ENCODE data around the gene TCTN2. TPM values are rescaled to one million over a fixed set of nuclear protein-coding genes. Genes with fewer than 3 reads are reported as not detected.
A peak's percentile ranks its signal among the peaks of the same experiment; 100 is the strongest.

The TCTN2 gene
- total and polyA plus RNA-seq, 2 experiments from 2014 or later, result 2.9 to 4.7 TPM

- Histone ChIP-seq H3K9me3 (ENCODE audit: low read depth) (no peaks in the 10 kb centered on the region), H3K36me3 (replicated peaks; ENCODE audit: insufficient read depth, low read depth) (no peaks in the 10 kb centered on the region), H3K9me2 (replicated peaks; ENCODE audit: insufficient read depth) (no peaks in the 10 kb centered on the region), H3K4me3 (peak overlapping the region; percentile 81), H3K4me2 (peak overlapping the region; percentile 95), H3K4me1 (ENCODE audit: insufficient read depth) (peaks cover 8% of the 10 kb centered on the region), H3K79me2 (peaks cover 30% of the 10 kb centered on the region), H3K27ac (peak overlapping the region; percentile 96), H3K27me3 (no peaks in the 10 kb centered on the region), H4K20me1 (ENCODE audit: insufficient read depth, poor library complexity, severe bottlenecking) (no peaks in the 10 kb centered on the region), H2AFZ (peak overlapping the region; percentile 84)
- WGBS (ENCODE audit: low lambda C conversion rate, missing lambda C conversion rate), result 20% methylated on average over 19 of the region's 19 CpGs
- no peak for DNase-seq (ENCODE audit: low spot score)
- TF ChIP-seq EZH2 (IDR thresholded peaks at IDR 0.05; ENCODE audit: borderline replicate concordance) (no peak), EZH2phosphoT487 (IDR thresholded peaks at IDR 0.05; ENCODE audit: low read depth, severe bottlenecking, unreplicated experiment) (no peak), CTCF (IDR thresholded peaks at IDR 0.05; ENCODE audit: poor library complexity) (no peak)
These were observed 36.8 kb upstream of the TCTN2 start for GRCh38 chr12:123634142-123634561.

GRCh38 chr12:123643911-123644310, 27.0 kb upstream of the TCTN2 start:
- H3K9me3 ChIP-seq (ENCODE audit: low read depth), result no peaks in the 10 kb centered on the region
- DNase-seq (ENCODE audit: low spot score), result no peak
- no peak overlapping the region for H3K4me3 ChIP-seq
- H3K4me1 ChIP-seq (ENCODE audit: insufficient read depth), result no peaks in the 10 kb centered on the region
- no peak overlapping the region for H2AFZ ChIP-seq
- WGBS (ENCODE audit: low lambda C conversion rate, missing lambda C conversion rate), result 95% methylated on average over 7 of the region's 7 CpGs
- TF ChIP-seq EZH2phosphoT487 (IDR thresholded peaks at IDR 0.05; ENCODE audit: low read depth, severe bottlenecking, unreplicated experiment) (no peak), EZH2 (IDR thresholded peaks at IDR 0.05; ENCODE audit: borderline replicate concordance) (no peak), CTCF (IDR thresholded peaks at IDR 0.05; ENCODE audit: poor library complexity) (no peak)
- H4K20me1 ChIP-seq (ENCODE audit: insufficient read depth, poor library complexity, severe bottlenecking), result no peaks in the 10 kb centered on the region
- no peaks in the 10 kb centered on the region for H3K9me2 ChIP-seq (replicated peaks; ENCODE audit: insufficient read depth)
- no peaks in the 10 kb centered on the region for H3K79me2 ChIP-seq
- H3K36me3 ChIP-seq (replicated peaks; ENCODE audit: insufficient read depth, low read depth), result no peaks in the 10 kb centered on the region
- H3K27ac ChIP-seq, result no peak overlapping the region
- H3K4me2 ChIP-seq, result no peak overlapping the region
- no peaks in the 10 kb centered on the region for H3K27me3 ChIP-seq

- H3K9me2 ChIP-seq (replicated peaks; ENCODE audit: insufficient read depth), result no peaks in the 10 kb centered on the region
- H2AFZ ChIP-seq, result no peak overlapping the region
- no peaks in the 10 kb centered on the region for H3K79me2 ChIP-seq
- no peaks in the 10 kb centered on the region for H3K27me3 ChIP-seq
- TF ChIP-seq CTCF (IDR thresholded peaks at IDR 0.05; ENCODE audit: poor library complexity) (no peak), EZH2phosphoT487 (IDR thresholded peaks at IDR 0.05; ENCODE audit: low read depth, severe bottlenecking, unreplicated experiment) (no peak), EZH2 (IDR thresholded peaks at IDR 0.05; ENCODE audit: borderline replicate concordance) (no peak)
- H3K36me3 ChIP-seq (replicated peaks; ENCODE audit: insufficient read depth, low read depth), result no peaks in the 10 kb centered on the region
- H3K9me3 ChIP-seq (ENCODE audit: low read depth), result no peaks in the 10 kb centered on the region
- no peak overlapping the region for H3K27ac ChIP-seq
- no peaks in the 10 kb centered on the region for H4K20me1 ChIP-seq (ENCODE audit: insufficient read depth, poor library complexity, severe bottlenecking)
- no peak overlapping the region for H3K4me2 ChIP-seq
- no peak overlapping the region for H3K4me3 ChIP-seq
- WGBS (ENCODE audit: low lambda C conversion rate, missing lambda C conversion rate), result 97% methylated on average over 3 of the region's 3 CpGs
- DNase-seq (ENCODE audit: low spot score), result no peak
- H3K4me1 ChIP-seq (ENCODE audit: insufficient read depth), result no peaks in the 10 kb centered on the region
These were observed 25.5 kb upstream of the TCTN2 start for GRCh38 chr12:123645380-123645779.

GRCh38 chr12:123645878-123646277, 25.0 kb upstream of the TCTN2 start:
- no peak overlapping the region for H3K4me3 ChIP-seq
- H3K79me2 ChIP-seq, result no peaks in the 10 kb centered on the region
- no peaks in the 10 kb centered on the region for H3K4me1 ChIP-seq (ENCODE audit: insufficient read depth)
- DNase-seq (ENCODE audit: low spot score), result no peak
- no peaks in the 10 kb centered on the region for H3K27me3 ChIP-seq
- H3K27ac ChIP-seq, result no peak overlapping the region
- no peaks in the 10 kb centered on the region for H4K20me1 ChIP-seq (ENCODE audit: insufficient read depth, poor library complexity, severe bottlenecking)
- TF ChIP-seq CTCF (IDR thresholded peaks at IDR 0.05; ENCODE audit: poor library complexity) (no peak), EZH2 (IDR thresholded peaks at IDR 0.05; ENCODE audit: borderline replicate concordance) (no peak), EZH2phosphoT487 (IDR thresholded peaks at IDR 0.05; ENCODE audit: low read depth, severe bottlenecking, unreplicated experiment) (no peak)
- no peaks in the 10 kb centered on the region for H3K36me3 ChIP-seq (replicated peaks; ENCODE audit: insufficient read depth, low read depth)
- no peaks in the 10 kb centered on the region for H3K9me3 ChIP-seq (ENCODE audit: low read depth)
- H2AFZ ChIP-seq, result no peak overlapping the region
- no peak overlapping the region for H3K4me2 ChIP-seq
- 97% methylated on average over 5 of the region's 5 CpGs for WGBS (ENCODE audit: low lambda C conversion rate, missing lambda C conversion rate)
- H3K9me2 ChIP-seq (replicated peaks; ENCODE audit: insufficient read depth), result no peaks in the 10 kb centered on the region

Data from hepatocyte (in vitro differentiated cells).